ENCODE data around the gene DBF4B. TPM values are rescaled to one million over a fixed set of nuclear protein-coding genes. Genes with fewer than 3 reads are reported as not detected.

The DBF4B gene
- total and polyA plus RNA-seq, 2 of the 13 experiments (the other 11 are each of a cell fraction or from before 2014, with no cell fraction given): 11.7 to 13.2 TPM

DNA sequence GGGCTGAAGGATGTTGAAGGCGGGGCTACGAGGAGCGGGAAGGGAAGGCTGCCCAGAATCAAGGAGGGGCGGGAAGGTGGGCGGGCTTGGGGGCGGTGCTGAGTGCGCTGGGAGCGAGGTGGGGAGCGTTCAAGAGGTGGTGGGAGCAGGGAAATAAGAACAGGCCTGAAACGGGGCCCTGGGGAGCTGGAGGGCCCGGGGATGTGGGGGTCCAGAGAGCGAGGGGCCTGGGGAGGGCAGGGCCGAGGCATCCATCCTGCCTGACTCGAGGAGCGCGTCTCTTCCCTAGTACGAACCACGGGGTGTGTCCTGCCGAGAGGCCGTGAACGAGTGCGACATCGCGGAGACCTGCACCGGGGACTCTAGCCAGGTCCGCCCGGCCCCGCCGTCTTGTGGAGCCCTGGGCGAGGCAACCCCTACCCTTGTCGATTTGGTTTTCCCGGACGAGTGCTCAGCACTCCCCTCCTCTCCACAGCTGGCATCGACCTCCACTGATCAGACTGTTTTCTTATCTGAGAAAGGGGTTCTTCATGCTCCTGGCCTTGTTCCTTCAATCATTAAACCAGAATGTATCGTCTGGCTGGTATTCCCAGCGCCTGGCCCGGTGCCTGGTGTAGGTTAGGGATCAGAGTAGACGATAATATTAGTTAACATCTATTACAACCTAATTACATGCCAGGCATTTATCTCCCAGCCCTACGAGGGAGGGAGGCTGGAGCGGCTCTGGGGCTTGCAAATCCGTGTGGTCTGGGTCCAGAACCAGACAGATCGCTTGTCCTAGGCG is 67.6 kb downstream of the DBF4B start (continued):
- TF ChIP-seq, protein P1, sequence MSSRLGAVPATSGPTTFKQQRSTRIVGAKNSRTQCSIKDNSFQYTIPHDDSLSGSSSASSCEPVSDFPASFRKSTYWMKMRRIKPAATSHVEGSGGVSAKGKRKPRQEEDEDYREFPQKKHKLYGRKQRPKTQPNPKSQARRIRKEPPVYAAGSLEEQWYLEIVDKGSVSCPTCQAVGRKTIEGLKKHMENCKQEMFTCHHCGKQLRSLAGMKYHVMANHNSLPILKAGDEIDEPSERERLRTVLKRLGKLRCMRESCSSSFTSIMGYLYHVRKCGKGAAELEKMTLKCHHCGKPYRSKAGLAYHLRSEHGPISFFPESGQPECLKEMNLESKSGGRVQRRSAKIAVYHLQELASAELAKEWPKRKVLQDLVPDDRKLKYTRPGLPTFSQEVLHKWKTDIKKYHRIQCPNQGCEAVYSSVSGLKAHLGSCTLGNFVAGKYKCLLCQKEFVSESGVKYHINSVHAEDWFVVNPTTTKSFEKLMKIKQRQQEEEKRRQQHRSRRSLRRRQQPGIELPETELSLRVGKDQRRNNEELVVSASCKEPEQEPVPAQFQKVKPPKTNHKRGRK (CRISPR knock-in tag; IDR thresholded peaks at IDR 0.05): no peak
- TF ChIP-seq GATAD1 (CRISPR knock-in tag; IDR thresholded peaks at IDR 0.05): no peak
- TF ChIP-seq JUN (CRISPR knock-in tag; IDR thresholded peaks at IDR 0.05): no peak
- no peak for TF ChIP-seq IRX3 (CRISPR knock-in tag; IDR thresholded peaks at IDR 0.05; ENCODE audit: borderline replicate concordance, low read depth)
- TF ChIP-seq, protein P2, sequence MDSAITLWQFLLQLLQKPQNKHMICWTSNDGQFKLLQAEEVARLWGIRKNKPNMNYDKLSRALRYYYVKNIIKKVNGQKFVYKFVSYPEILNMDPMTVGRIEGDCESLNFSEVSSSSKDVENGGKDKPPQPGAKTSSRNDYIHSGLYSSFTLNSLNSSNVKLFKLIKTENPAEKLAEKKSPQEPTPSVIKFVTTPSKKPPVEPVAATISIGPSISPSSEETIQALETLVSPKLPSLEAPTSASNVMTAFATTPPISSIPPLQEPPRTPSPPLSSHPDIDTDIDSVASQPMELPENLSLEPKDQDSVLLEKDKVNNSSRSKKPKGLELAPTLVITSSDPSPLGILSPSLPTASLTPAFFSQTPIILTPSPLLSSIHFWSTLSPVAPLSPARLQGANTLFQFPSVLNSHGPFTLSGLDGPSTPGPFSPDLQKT (CRISPR knock-in tag; IDR thresholded peaks at IDR 0.05; ENCODE audit: borderline replicate concordance): no peak
- TF ChIP-seq ZSCAN25 (CRISPR knock-in tag; IDR thresholded peaks at IDR 0.05): no peak
- no peak for TF ChIP-seq MAFF (IDR thresholded peaks at IDR 0.05; ENCODE audit: low read depth, low read length)
- no peak for TF ChIP-seq ZNF484 (CRISPR knock-in tag; IDR thresholded peaks at IDR 0.05; ENCODE audit: borderline replicate concordance, low read depth)
- TF ChIP-seq CBX5 (CRISPR knock-in tag; IDR thresholded peaks at IDR 0.05; ENCODE audit: borderline replicate concordance): no peak
- peak; percentile 59; the same call in 1 of the 2 replicates for TF ChIP-seq ZNF776 (CRISPR knock-in tag; IDR thresholded peaks at IDR 0.05)
- TF ChIP-seq ZNF350 (CRISPR knock-in tag; IDR thresholded peaks at IDR 0.05; ENCODE audit: borderline replicate concordance, low read depth): no peak

Data from HepG2 (cell line).